Esophagus squamous epithelium (tissue), 4 donors: ENCODE data around the gene MGAT5.

Experiments used
- POLR2A ChIP-seq, 4 donors: fragments of 450-650 bp; IDR thresholded peaks; one replicate each; pipeline ENCODE4 v1.6.1; 2017; ENCODE audit warnings: antibody characterized with exemption in 4 of 4, mild to moderate bottlenecking in 4 of 4, moderate library complexity in 3 of 4
- TF ChIP-seq, protein P1 (sequence below), 6 experiments: fragments of 450-650 bp in 4 of 6; fragments of 200-600 bp in 2 of 6; sonication (generic) in 2 of 6; IDR thresholded peaks; one replicate each; pipeline ENCODE4 v1.5.1; 2016 to 2019; ENCODE audit warnings: antibody characterized with exemption in 6 of 6, mild to moderate bottlenecking in 4 of 6, moderate library complexity in 4 of 6

DNA sequence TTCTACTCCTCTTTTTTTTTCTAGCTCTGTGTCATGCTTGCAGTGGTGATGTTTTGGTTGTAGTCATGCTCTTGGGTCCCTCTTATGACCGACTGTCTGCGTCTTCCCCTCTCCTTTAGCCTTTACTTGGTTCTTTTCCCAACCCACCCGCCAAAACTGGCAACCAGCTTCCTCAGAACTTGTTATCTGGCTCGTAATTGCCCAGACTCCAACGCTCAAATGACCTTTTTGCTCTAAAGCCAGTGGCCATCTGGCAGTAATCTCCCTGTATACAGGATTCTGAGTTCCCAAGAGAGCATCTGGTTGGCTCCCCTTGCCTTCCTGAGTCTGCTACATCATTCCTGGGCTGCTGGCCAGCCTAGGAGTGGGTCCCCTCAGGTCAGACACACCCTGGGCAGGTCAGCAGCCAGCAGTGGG is 147.2 kb downstream of the MGAT5 start:
- TF ChIP-seq POLR2A (IDR thresholded peaks at IDR 0.05) = no peak
- TF ChIP-seq, protein P1, sequence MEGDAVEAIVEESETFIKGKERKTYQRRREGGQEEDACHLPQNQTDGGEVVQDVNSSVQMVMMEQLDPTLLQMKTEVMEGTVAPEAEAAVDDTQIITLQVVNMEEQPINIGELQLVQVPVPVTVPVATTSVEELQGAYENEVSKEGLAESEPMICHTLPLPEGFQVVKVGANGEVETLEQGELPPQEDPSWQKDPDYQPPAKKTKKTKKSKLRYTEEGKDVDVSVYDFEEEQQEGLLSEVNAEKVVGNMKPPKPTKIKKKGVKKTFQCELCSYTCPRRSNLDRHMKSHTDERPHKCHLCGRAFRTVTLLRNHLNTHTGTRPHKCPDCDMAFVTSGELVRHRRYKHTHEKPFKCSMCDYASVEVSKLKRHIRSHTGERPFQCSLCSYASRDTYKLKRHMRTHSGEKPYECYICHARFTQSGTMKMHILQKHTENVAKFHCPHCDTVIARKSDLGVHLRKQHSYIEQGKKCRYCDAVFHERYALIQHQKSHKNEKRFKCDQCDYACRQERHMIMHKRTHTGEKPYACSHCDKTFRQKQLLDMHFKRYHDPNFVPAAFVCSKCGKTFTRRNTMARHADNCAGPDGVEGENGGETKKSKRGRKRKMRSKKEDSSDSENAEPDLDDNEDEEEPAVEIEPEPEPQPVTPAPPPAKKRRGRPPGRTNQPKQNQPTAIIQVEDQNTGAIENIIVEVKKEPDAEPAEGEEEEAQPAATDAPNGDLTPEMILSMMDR (IDR thresholded peaks at IDR 0.05) = no peak
